ENCODE results near the gene GSN. TPM values are rescaled to one million over a fixed set of nuclear protein-coding genes. Genes with fewer than 3 reads are reported as not detected.
"Not testable (repeated sequence)": the region's sequence is repeated elsewhere in the genome, so short reads cannot be mapped to it uniquely, and the experiment has no call there.

GSN gene
- total RNA-seq, 2 experiments from 2014 or later: 2.6 to 2.9 TPM

DNA sequence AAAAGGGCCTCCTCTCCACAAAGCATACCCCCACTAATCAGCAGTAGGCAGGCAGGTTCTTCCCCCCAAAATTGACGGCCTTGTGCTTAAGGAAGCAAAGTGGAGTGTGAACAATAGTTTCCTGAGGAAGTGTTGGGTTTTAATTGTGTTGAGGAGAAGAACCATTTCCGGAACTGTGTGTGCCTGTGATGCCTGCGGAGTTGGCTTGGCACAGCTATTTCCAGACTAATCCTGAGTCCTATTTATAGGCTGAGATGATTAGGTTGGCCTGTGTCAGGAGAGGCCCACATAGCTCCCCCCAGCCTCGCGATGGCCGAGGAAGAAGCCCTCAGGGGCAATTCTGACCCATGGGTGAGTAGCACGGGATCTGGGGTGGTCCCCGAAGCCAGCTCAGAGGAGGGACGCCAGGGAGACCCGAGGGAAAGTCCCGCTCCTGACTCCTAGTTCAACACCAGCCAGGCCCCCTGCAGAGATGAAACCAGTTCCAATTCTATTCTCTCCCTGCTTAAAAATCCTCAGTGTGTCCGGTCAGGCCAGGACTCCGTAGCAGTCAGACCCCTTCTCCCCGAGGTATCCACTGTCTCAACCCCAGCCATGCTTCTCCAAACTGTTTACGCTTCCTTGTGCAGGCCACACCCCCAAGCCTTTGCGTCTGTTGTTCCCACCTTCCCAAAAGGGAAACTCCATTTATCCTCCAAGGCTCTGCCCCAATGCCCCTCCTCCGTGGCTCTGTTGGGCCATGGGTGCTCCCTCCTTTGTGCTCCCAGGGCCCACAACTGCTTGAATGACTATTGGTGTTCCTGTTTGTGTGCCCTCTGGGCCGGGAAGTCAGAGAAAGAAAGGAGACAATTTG is 18.1 kb downstream of the GSN start:
- Mint-ChIP-seq H3K36me3 (no peaks in the 10 kb centered on the region), H3K9me3 (no peaks in the 10 kb centered on the region), H3K27ac (no peak overlapping the region), H3K27me3 (no peaks in the 10 kb centered on the region), H3K4me1 (ENCODE audit: low read depth) (peaks cover 19% of the 10 kb centered on the region), H3K4me3 (no peak overlapping the region)
- no peak for DNase-seq
- POLR2A ChIA-PET: no interaction called here
- CTCF ChIA-PET: interaction anchor here (1.0 to 1.6 kb wide), 2 partner anchors 8 to 72 kb away, joined by 3 to 11 read pairs; no protein-coding TSS in a partner anchor
- intact Hi-C loops (cut with micrococcal nuclease): no loop called here

DNA sequence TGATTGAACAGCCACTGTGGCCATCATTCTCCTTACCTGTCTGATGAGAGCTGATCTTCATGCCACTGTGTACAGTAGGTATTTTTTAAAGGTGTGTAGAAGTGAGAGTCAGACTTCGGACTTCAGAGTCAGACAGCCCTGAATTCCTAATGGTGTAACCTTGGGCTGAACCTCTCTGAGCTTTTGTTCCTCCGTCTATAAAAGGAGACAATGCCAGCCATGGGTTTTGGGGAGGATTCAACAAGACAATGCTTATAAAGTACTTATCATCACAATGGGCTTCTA is 18.7 kb downstream of the GSN start:
- Mint-ChIP-seq H3K27ac (no peak overlapping the region), H3K9me3 (no peaks in the 10 kb centered on the region), H3K36me3 (no peaks in the 10 kb centered on the region), H3K4me3 (no peak overlapping the region), H3K27me3 (no peaks in the 10 kb centered on the region), H3K4me1 (ENCODE audit: low read depth) (peaks cover 19% of the 10 kb centered on the region)
- CTCF ChIA-PET: interaction anchor here (1.6 kb wide), 1 partner anchor 8 kb away, joined by 11 read pairs; no protein-coding TSS in a partner anchor
- POLR2A ChIA-PET: no interaction called here
- DNase-seq: no peak
- intact Hi-C loops (cut with micrococcal nuclease): no loop called here

DNA sequence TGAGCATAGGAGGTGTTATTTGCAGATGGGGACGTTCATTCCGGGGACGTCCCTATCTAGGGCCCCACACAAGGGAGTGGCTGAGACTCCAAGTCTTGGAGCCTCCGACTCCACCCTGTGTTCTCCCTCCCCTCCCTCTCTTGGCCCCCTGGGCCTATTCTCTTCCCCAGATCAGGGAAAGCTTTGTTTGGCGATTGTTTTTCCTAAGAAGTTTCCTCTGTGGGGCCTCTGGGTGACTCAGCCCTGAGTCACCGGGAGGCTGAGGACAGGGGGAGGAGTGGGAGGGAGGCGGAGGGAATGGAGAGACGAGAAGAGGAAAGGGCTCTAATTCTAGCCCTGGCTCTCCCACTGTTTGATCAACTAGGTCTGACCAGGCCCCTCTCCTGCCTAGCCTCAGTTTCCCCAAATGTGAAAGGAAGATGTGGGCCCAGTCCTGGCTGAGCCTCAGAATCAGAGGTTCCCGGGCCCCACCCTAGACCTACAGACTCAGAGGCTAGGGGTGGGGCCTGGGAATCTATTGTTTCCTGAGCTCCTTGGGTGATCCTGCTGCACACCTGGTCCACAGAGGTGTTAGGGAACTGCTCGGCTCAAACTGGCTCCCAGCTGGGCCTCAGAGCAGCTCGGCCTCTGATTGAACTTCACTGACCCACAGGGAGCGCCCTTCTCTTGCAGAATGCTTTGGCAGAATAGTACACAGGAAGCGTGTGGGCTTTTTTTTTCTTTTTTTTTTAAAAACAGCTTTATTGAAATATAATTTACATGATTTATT is 19.2 kb downstream of the GSN start:
- ChIA-PET POLR2A (no interaction called here), CTCF (interaction anchor here (0.7 to 1.6 kb wide), 2 partner anchors 9 to 26 kb away, joined by 5 to 11 read pairs; no protein-coding TSS in a partner anchor)
- peak; percentile 59 for DNase-seq
- Mint-ChIP-seq H3K4me1 (ENCODE audit: low read depth) (peaks cover 17% of the 10 kb centered on the region), H3K27me3 (no peaks in the 10 kb centered on the region), H3K9me3 (no peaks in the 10 kb centered on the region), H3K36me3 (no peaks in the 10 kb centered on the region), H3K4me3 (no peak overlapping the region), H3K27ac (no peak overlapping the region)
- intact Hi-C loops (cut with micrococcal nuclease): no loop called here

DNA sequence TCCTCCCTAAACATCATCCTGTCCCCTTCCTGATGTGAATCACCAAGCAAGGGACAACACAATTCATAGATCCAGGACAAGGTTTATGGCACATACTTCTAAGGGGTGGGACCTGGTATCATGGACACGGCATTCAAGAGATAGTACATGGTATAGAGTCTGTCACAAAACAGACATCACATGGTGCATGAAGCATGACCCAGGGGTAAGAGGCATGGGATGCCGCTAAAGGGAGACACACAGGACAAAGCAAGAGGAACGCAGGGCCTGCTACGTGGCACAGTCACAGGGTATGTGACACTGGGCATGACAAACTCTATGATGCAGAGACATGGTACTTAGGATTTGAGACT is 20.7 kb downstream of the GSN start:
- ChIA-PET POLR2A (no interaction called here), CTCF (interaction anchor here (1.2 to 2.2 kb wide), 2 partner anchors 9 to 10 kb away, joined by 3 to 10 read pairs; no protein-coding TSS in a partner anchor)
- no peaks in the 10 kb centered on the region for H3K36me3 Mint-ChIP-seq
- H3K27ac Mint-ChIP-seq: no peak overlapping the region
- H3K4me3 Mint-ChIP-seq: no peak overlapping the region
- peaks cover 17% of the 10 kb centered on the region for H3K4me1 Mint-ChIP-seq (ENCODE audit: low read depth)
- intact Hi-C loops (cut with micrococcal nuclease): no loop called here
- DNase-seq: no peak
- H3K27me3 Mint-ChIP-seq: no peaks in the 10 kb centered on the region
- no peaks in the 10 kb centered on the region for H3K9me3 Mint-ChIP-seq

DNA sequence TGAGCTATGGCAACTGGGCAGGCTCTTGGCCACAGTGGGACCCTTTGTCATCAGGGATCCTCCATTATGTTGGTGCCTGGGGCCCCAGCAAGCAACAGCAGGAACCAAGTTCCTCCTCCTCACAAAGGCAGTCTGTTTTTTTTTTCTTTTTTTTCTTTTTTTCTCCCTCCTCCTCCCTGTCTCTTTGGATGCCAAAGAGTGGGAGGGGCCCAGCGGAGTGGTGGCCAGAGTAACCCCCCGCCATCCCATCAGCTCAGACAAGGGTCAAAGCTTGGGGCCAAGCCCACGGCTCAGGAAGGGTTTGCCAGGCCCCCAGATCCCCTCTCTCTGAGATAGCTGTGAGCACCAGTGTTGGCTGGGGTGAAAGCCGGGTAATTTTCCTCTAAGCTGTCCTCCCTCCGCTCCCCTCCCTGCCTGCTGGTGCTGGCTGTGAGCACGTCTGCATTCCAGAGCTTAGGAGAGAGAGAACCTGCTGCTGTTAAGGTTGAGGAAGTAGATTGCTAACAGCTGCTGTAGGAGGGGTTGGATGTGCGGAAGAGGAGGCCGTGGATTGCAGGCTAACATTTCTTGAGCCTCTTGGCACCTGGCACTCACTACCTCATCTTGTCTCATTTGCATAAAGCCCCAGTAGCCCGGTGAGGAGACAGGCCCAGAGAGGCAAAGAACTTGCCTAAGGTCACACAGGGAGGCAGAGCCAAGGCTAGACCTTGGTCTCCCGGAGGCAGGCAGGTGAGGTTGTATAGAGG is 21.2 kb downstream of the GSN start:
- no peak overlapping the region for H3K27ac Mint-ChIP-seq

DNA sequence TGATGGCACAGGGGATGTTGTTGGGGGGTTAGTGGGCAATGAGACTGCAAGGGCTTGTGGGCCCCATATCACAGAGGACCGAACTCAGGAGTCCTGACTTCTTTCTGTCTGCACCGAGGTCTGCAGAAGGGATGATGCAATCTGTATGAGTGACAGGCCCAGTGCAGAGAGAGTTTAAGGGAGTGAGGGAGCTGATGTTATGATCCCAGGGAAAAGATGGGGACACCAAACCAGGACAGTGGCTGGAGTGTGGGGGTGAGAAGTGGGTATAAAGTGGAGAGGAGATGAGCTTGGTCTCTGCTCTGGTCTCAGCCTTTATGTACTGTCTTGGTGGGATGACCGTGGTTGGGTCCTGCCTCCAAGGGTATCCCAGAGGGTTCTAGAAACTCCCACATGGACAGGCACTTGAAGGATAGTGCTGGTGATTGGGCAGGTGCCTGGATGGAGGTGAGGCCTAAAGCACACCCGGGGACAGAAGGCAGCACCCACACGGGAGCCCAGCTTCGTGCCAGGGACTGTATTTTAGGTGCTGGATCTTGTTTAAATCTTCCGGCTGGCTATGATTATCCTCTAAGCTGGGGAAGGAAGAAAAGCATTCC is 21.9 kb downstream of the GSN start:
- Mint-ChIP-seq H3K36me3 (no peaks in the 10 kb centered on the region), H3K9me3 (no peaks in the 10 kb centered on the region), H3K4me1 (ENCODE audit: low read depth) (peaks cover 17% of the 10 kb centered on the region), H3K27ac (no peak overlapping the region), H3K4me3 (no peak overlapping the region), H3K27me3 (no peaks in the 10 kb centered on the region)
- POLR2A ChIA-PET: no interaction called here
- DNase-seq: no peak
- intact Hi-C loops (cut with micrococcal nuclease): no loop called here
- CTCF ChIA-PET: interaction anchor here (1.2 to 2.2 kb wide), 2 partner anchors 10 to 11 kb away, joined by 3 to 10 read pairs; no protein-coding TSS in a partner anchor

More for the DNA sequence above, 21.2 kb downstream of the GSN start:
- H3K27me3 Mint-ChIP-seq: no peaks in the 10 kb centered on the region
- no peak overlapping the region for H3K4me3 Mint-ChIP-seq
- ChIA-PET POLR2A (no interaction called here), CTCF (interaction anchor here (1.2 to 2.2 kb wide), 2 partner anchors 9 to 11 kb away, joined by 3 to 10 read pairs; no protein-coding TSS in a partner anchor)
- no peaks in the 10 kb centered on the region for H3K36me3 Mint-ChIP-seq
- intact Hi-C loops (cut with micrococcal nuclease): no loop called here
- DNase-seq: no peak
- H3K9me3 Mint-ChIP-seq: no peaks in the 10 kb centered on the region
- H3K4me1 Mint-ChIP-seq (ENCODE audit: low read depth): peaks cover 17% of the 10 kb centered on the region

DNA sequence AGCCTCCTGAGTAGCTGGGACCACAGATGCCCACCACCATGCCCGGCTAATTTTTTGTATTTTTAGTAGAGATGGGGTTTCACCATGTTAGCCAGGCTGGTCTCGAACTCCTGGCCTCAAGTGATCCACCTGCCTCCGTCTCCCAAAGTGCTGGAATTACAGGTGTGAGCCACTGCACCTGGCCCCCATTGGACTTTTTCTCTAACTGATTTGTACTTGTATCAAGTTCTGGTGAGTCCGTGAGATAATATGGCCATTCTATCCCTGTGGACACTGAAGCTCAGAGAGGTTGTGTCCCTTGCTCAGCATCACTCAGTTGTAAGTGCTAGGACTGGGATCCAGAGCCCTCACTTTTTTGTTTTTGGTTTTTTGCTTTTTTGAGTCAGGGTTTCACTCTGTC is 23.6 kb downstream of the GSN start:
- POLR2A ChIA-PET: not testable (repeated sequence)

DNA sequence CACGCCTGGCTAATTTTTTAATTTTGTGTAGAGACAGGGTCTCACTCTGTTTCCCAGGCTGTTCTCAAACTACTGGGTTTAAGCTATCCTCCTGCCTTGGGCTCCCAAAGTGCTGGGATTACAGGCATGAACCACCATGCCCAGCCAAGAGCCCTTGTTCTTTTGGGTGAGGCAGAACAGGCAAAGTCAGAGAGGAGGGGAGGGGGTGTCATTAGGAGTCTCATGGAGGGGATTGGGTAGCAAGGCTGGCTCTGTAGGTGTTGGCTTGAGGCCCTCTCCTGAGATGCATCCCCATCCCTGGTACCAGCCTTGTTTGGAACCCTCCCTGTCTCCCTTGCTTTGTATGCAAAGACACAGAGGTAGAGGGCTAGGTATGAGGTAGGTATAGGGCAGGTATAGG is 24.1 kb downstream of the GSN start:
- Mint-ChIP-seq H3K9me3 (no peaks in the 10 kb centered on the region), H3K27ac (no peak overlapping the region)
- intact Hi-C loops (cut with micrococcal nuclease): no loop called here

More for the DNA sequence above, 23.6 kb downstream of the GSN start:
- H3K27ac Mint-ChIP-seq; H3K27me3 Mint-ChIP-seq; H3K36me3 Mint-ChIP-seq; CTCF ChIA-PET; H3K9me3 Mint-ChIP-seq; H3K4me3 Mint-ChIP-seq; intact Hi-C loops (cut with micrococcal nuclease); DNase-seq: not testable (repeated sequence)
- peaks cover 12% of the 10 kb centered on the region for H3K4me1 Mint-ChIP-seq (ENCODE audit: low read depth)

DNA sequence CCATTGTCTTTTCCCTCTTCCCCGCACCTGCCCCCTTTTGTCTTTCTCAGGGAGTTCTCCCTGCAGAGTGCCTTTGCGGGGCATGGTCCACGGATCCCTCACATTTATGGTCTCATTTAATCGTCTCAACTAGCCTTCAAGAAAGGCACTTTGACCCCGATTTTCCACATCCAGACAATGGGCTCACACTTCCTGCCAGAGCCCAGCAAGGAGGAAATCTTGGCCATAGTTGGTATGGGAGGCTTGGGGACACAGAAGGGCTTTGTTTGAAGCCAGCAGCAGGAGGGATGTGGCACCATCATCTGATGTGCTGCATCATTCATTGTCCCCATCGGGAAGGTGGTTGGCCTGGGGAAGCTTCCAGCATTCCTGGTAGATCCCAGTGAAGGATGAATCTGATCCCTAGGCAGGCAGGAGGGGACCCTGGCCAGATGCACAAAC is 24.9 kb downstream of the GSN start:
- H3K4me1 Mint-ChIP-seq (ENCODE audit: low read depth): peaks cover 2% of the 10 kb centered on the region
- intact Hi-C loops (cut with micrococcal nuclease): no loop called here
- H3K27ac Mint-ChIP-seq: no peak overlapping the region
- ChIA-PET POLR2A (no interaction called here), CTCF (no interaction called here)
- H3K36me3 Mint-ChIP-seq: no peaks in the 10 kb centered on the region
- no peaks in the 10 kb centered on the region for H3K27me3 Mint-ChIP-seq
- no peaks in the 10 kb centered on the region for H3K9me3 Mint-ChIP-seq
- no peak for DNase-seq
- no peak overlapping the region for H3K4me3 Mint-ChIP-seq

More for the DNA sequence above, 24.1 kb downstream of the GSN start:
- H3K4me1 Mint-ChIP-seq (ENCODE audit: low read depth): peaks cover 7% of the 10 kb centered on the region
- CTCF ChIA-PET: no interaction called here
- H3K36me3 Mint-ChIP-seq: no peaks in the 10 kb centered on the region
- POLR2A ChIA-PET: no interaction called here
- no peak for DNase-seq
- no peaks in the 10 kb centered on the region for H3K27me3 Mint-ChIP-seq
- H3K4me3 Mint-ChIP-seq: no peak overlapping the region

DNA sequence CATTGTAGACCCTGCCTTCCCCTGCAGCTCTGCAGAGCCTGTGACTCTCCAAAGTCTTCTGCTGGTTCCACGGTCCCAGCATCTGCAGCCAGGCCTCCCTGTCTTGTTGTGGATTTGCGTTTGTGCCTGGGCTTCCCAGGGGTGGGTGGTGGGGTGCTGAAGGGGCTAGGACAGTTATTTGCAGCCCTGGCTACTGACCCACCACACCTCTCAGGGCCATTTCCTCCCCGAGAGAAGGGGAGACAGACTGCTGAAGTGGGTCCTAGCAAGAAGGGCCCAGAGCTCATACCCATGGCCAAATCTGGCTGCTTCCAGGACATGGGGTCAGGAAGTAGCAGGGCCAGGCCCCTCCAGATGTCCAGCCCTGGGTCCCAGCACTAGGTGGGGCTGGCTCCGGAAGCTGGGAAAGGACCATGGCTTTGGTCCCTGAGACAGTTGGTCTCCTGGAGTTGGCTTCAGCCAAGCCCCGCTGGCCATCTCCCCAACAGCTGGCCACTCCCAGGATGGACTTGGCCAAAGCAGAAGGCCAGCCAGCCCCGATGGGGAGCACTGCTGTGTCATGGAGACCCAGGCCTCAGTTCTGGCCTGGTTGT is 26.3 kb downstream of the GSN start:
- Mint-ChIP-seq H3K4me3 (no peak overlapping the region), H3K9me3 (no peaks in the 10 kb centered on the region), H3K4me1 (ENCODE audit: low read depth) (peaks cover 5% of the 10 kb centered on the region), H3K36me3 (no peaks in the 10 kb centered on the region), H3K27ac (no peak overlapping the region), H3K27me3 (peaks cover 6% of the 10 kb centered on the region)
- intact Hi-C loops (cut with micrococcal nuclease): no loop called here
- POLR2A ChIA-PET: interaction anchor here (0.6 kb wide), 1 partner anchor 342 kb away, joined by 4 read pairs; no protein-coding TSS in a partner anchor
- DNase-seq: no peak
- CTCF ChIA-PET: no interaction called here

DNA sequence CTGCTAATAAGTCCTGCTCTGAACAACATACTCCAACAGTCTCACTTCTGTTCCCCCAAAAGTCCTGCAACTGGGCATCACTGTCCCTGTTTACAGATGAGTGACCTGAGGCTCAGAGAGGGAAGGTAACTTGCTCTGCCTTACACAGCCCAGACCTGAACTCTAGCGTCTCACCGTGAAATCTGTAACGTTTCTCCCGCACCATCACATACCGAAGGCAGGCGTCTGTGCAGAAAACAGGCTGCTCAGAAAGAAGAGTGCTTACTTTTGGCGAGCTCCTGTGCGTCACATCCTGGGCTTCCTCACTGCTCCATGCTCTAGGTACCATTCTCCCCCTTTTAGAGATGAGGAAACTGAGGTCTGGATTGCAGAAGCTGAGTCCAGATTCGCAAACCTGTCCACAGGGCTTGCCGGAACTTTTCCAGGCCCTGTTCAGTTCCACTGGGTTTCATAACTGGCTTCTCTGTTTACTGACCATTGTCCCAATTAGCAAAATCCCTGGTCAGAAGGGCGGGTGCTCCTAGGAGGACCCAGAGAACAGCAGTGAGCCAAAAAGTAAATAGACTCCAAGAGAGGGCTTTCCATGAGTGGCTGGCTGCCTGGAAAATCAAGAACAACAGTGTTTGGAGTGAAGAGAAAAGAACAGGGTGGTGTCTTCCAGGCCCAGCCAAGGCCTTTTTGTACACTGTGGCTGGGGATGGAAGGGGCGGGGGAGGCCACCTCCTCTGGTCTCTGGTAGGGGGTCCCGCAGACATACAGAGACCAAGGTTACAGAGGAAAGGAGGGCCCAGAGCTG is 27.1 kb downstream of the GSN start:
- no peak for DNase-seq
- Mint-ChIP-seq H3K27me3 (peaks cover 9% of the 10 kb centered on the region), H3K4me1 (ENCODE audit: low read depth) (peaks cover 9% of the 10 kb centered on the region), H3K27ac (no peak overlapping the region), H3K36me3 (no peaks in the 10 kb centered on the region), H3K9me3 (no peaks in the 10 kb centered on the region), H3K4me3 (no peak overlapping the region)
- intact Hi-C loops (cut with micrococcal nuclease): no loop called here
- ChIA-PET POLR2A (interaction anchor here (0.6 kb wide), 1 partner anchor 343 kb away, joined by 4 read pairs; no protein-coding TSS in a partner anchor), CTCF (interaction anchor here (0.9 kb wide), 1 partner anchor 24 kb away, joined by 3 read pairs; no protein-coding TSS in a partner anchor)
